Germinal center (tissue), 1 donor: Measurements from ENCODE around the gene HOMER2.
"Not testable (repeated sequence)": the region's sequence is repeated elsewhere in the genome, so short reads cannot be mapped to it uniquely, and the experiment has no call there.

ENCODE experiments used
- DNase-seq: peaks from one replicate; pipeline ENCODE4 v3.0.0; 2012; ENCODE audit warnings: mixed read lengths, low spot score

The HOMER2 gene

GRCh38 chr15:82894971-82895520 is 57.5 kb downstream of the HOMER2 start:
- DNase-seq, result no peak

- not testable (repeated sequence) for DNase-seq
These were observed 59.0 kb downstream of the HOMER2 start for GRCh38 chr15:82893473-82893872.

GRCh38 chr15:82892573-82892972 is 59.9 kb downstream of the HOMER2 start:
- no peak for DNase-seq

GRCh38 chr15:82890995-82891390 is 61.5 kb downstream of the HOMER2 start:
- no peak for DNase-seq

- no peak for DNase-seq
These were observed 62.1 kb downstream of the HOMER2 start for GRCh38 chr15:82890338-82890994.

- no peak for DNase-seq
These were observed 70.1 kb downstream of the HOMER2 start for GRCh38 chr15:82882273-82882928.

GRCh38 chr15:82881747-82882146 is 70.8 kb downstream of the HOMER2 start:
- DNase-seq, result no peak

GRCh38 chr15:82880704-82881103 is 71.8 kb downstream of the HOMER2 start:
- DNase-seq, result no peak

GRCh38 chr15:82878325-82878724 is 74.2 kb downstream of the HOMER2 start:
- DNase-seq, result no peak

- DNase-seq, result no peak
These were observed 74.7 kb downstream of the HOMER2 start for GRCh38 chr15:82877825-82878224.

GRCh38 chr15:82875411-82876003 is 77.0 kb downstream of the HOMER2 start:
- DNase-seq, result no peak

- no peak for DNase-seq
These were observed 77.6 kb downstream of the HOMER2 start for GRCh38 chr15:82874961-82875360.

GRCh38 chr15:82874267-82874666 is 78.3 kb downstream of the HOMER2 start:
- DNase-seq, result no peak

GRCh38 chr15:82873000-82873680 is 79.4 kb downstream of the HOMER2 start:
- no peak for DNase-seq

- peak; percentile 20 for DNase-seq
These were observed 80.6 kb downstream of the HOMER2 start for GRCh38 chr15:82871832-82872484.

- DNase-seq, result no peak
These were observed 81.2 kb downstream of the HOMER2 start for GRCh38 chr15:82871358-82871757.

GRCh38 chr15:82870727-82871320 is 81.7 kb downstream of the HOMER2 start:
- DNase-seq, result no peak

GRCh38 chr15:82865981-82866380 is 86.5 kb downstream of the HOMER2 start:
- not testable (repeated sequence) for DNase-seq

GRCh38 chr15:82865581-82865980 is 86.9 kb downstream of the HOMER2 start:
- not testable (repeated sequence) for DNase-seq

GRCh38 chr15:82864967-82865366 is 87.6 kb downstream of the HOMER2 start:
- DNase-seq, result no peak

GRCh38 chr15:82862886-82863285 is 89.6 kb downstream of the HOMER2 start:
- DNase-seq, result no peak

- no peak for DNase-seq
These were observed 93.6 kb downstream of the HOMER2 start for GRCh38 chr15:82858932-82859331.
